Stimulated activated naive CD4-positive, alpha-beta T cell (primary cell): ENCODE data around the gene IP6K1.
"Not testable (repeated sequence)": the region's sequence is repeated elsewhere in the genome, so short reads cannot be mapped to it uniquely, and the experiment has no call there.

ENCODE experiments used
- DNase-seq, 6 experiments: peaks; one replicate each; lab custom pipeline; 2025; lab: John Stamatoyannopoulos, UW

IP6K1 gene

DNA sequence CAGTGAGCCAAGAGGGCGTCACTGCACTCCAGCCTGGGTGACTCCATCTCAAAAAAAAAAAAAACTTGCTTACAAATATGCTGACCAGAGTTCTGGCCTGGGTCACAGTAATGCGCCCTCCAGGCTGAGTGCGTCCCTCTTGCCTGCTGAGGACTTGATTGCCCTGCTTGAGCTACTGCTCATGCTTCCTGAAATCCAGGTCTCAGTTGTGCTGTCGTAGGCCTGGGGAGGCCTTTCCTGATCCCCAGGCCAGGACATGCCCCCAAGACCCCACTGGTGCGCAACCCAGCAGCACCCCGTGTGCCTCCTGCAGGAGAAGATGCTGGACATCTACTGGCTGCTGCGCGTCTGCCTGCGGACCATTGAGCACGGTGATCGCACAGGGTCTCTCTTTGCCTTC, 74.2 kb downstream of the IP6K1 start:
- no peak for DNase-seq

- DNase-seq: no peak
Measured at GRCh38 chr3:49711489-49711888, 74.9 kb downstream of the IP6K1 start.

- no peak for DNase-seq
Measured at GRCh38 chr3:49709852-49710251, 76.5 kb downstream of the IP6K1 start.

GRCh38 chr3:49707113-49707480, 79.2 kb downstream of the IP6K1 start:
- no peak for DNase-seq

DNA sequence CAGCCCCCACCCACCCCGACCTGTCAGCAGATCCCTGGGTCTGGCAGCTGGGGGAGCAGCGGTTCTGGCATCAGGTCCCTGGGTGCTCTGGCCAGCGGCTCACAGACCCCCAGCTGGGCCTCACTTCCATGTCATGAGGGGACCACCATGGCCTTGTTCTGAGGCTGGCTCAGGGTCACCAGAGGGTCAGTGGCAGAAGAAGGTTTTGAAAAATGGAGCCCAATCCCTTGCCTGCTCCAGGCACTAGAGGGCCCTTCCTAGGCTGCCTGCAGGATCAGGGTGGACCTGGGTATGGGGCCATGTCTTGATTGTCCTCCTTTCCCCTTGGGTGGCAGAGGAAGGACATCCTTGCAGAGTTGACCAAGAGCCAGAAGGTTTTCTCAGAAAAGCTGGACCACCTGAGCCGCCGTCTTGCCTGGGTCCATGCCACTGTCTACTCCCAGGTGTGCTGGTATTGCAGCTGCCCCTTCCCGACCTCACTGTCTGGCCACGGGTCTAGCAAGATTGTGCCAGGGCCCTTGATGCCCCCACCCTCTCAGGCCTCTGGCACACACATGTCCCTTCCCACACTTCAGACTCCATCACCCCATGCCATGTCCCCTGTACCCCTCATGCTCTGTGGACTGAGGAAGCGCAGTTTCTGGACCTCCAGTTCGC, 79.8 kb downstream of the IP6K1 start:
- DNase-seq: no peak

DNA sequence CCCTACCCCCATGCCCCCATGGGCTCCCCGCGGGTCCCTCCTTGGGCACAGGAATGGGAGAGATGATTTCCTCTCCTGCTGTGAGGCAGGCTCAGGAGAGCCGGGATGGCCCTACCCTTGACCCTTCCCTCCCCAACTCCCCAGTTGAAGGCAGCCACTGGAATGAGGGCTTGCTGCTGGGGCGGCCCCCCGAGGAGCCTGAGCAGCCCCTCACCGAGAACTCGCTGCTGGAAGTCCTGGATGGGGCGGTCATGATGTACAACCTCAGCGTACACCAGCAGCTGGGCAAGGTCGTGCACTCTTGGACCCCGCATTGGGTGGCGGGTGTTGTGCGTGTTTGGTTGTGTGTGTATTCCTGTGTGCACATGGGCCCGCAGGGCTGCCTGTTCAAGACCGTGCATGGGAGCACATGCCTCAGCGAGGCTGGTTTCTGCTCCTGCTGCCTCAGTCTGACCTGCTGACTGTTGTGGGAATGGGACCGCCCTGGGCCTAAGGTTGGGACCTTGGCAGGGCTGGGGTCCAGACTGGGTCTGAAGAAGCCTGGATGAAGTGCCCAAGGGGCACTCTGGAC, 80.9 kb downstream of the IP6K1 start:
- DNase-seq: no peak

- no peak for DNase-seq
Measured at GRCh38 chr3:49704629-49705028, 81.7 kb downstream of the IP6K1 start.

GRCh38 chr3:49703956-49704355, 82.4 kb downstream of the IP6K1 start:
- DNase-seq: no peak

DNA sequence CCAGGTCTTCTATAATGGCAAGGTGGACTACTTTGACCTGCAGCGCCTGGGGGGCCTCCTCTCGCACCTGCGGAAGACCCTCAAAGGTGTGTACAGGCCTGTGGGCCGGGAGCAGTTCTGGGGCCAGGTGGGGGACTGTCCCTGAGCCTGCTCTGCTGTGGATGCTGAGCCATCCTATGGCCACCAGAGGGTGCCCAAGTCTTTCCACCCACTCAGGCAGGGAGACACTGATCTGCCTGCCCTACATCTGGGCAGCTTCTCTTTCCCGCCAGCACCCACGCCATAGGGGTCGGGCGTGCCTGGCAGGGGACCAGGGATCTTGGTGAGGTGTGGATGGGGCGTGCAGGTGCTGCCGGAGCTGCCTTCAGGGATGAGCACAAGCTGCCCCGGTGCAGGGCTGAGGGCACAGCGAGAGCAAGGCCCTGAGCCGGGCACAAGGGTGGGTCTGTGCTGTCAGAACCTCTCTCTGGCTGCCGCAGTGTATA, 82.9 kb downstream of the IP6K1 start:
- DNase-seq: peak; percentile 36 to 65 (median 61)

- no peak for DNase-seq
Measured at GRCh38 chr3:49702672-49703071, 83.7 kb downstream of the IP6K1 start.

DNA sequence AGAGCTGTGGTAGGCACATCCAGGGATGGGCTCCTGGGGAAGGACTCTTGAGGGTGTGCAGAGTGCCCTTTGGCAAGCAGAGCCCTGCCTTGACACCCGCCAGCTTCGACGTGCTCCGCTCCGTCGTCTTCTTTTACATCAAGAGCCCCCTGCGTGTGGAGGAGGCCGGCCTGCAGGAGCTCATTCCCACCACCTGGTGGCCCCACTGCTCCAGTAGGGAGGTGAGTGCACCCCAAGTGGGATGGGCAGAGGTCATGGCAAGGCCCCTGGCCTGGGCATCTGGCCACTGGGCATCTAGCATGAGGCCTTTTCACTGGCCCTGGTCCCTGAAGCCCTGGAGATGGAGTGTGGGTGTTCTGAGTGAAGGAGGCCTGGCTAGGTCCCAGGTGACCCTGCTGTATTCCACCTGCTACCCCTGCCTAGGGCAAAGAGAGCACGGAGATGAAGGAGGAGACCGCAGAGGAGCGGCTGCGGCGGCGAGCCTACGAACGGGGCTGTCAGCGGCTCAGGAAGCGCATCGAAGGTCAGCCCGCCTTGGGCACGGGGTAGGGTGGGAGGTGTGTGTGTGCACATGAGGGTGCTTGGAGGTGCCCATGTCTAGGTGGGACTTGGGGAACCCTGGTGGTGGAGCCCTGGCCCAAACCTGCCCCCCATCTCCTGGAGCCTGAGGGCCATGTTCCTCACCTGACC, 84.8 kb downstream of the IP6K1 start:
- DNase-seq: no peak

- no peak for DNase-seq
Measured at GRCh38 chr3:49700453-49701128, 85.8 kb downstream of the IP6K1 start.

DNA sequence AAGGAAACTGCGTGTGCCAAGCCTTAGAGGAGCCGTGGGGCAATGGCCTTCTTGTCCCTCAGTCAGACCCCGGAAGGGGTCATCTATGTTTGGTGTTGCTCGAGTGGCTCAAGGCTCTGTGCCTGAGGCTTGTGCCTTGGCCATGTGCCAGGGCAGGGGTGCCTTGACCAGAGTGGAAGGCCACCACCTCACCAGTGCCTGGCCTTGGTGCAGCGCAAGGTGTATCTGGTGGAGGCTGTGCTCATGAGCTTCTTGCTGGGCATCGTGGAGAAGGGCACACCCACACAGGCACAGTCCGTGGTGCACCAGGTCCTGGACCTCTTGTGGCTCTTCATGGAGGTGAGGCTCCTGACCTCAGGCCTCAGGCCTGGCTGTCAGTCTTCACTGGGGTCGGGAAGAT, 86.3 kb downstream of the IP6K1 start:
- DNase-seq: no peak

DNA sequence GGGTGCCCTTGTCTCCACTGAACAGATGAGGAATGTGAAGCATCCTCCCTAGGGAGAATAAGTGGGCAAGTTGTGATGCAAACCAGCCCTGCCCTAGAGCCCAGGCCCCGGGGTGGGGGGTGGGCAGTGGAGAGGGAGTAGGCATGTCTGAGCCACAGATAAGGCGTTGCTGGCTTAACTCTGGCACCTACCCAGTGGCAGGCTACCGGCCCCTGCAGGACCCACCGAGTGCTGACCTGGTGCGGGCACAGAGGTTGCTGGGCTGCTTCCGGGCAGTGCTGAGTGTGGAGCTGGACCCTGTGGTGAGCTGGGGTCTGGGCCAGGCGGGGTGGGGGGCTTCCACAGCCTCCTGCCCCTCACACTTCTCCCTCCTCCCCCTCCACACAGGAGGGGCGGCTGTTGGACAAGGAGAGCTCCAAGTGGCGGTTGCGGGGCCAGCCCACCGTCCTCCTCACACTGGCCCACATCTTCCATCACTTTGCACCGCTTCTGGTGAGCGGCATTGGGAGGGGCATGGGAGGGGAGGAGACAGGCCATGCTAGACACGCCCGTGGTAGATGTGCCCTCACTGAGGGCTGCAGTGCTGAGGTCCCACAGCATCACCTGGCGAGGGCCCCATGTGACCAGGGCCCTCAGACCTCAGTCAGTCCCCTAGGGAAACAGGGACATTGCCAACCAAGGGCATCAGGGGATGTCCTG, 86.9 kb downstream of the IP6K1 start:
- DNase-seq: no peak

DNA sequence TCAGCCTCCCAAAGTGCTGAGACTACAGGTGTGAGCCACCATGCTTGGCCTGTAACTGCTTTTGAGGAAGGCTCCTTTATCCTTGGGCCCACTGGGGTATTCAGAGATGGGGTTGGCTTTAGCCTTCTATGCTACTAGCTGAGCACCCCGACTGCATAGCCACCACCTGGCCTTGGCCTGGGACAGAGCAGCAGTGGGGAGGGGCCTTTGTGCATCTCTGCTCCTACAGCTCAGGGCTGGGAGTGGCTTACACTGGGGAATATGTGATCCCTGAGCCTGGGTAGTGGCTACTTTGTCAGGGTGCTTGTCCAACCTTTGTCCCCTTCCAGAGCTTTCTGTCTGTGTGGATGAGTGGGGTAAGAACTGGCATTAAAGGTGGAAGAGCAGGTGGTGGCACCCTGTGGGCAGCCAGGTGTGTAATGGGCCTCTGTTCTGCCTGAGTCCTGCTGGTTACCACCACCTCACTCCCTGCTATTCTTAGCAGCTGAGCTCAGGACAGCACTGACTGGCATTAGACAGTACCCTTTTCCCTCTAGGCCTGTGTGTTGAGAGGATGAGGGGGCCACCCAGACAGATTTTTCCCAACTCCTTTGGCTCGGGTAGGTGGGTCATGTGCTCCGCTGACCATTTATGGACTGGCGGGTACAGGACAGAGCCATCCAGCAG, 90.9 kb downstream of the IP6K1 start:
- DNase-seq: not testable (repeated sequence)

GRCh38 chr3:49694409-49695070, 91.8 kb downstream of the IP6K1 start:
- DNase-seq: not testable (repeated sequence)

GRCh38 chr3:49691481-49691880, 94.9 kb downstream of the IP6K1 start:
- not testable (repeated sequence) for DNase-seq

DNA sequence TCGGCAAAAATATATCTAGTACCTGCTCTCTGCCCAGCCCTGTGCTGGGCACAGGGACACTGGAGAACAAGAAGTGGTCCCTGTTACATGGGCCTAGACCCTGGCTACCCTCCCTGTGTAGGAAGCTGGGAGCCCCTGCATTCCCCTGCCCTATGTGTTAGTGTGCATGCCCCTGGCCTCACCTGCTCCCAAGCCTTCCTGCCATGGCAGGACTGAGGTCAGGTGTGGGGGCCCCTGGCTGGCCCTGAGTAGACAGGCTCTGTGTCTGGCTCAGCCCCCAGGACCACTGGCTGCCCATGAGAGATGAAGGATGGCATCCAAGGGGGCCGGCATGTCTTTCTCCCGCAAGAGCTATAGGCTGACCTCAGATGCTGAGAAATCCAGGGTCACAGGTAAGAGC, 95.5 kb downstream of the IP6K1 start:
- not testable (repeated sequence) for DNase-seq

GRCh38 chr3:49689908-49690624, 96.3 kb downstream of the IP6K1 start:
- not testable (repeated sequence) for DNase-seq
